GM11168 (cell line): ENCODE results near the gene CD47.

ENCODE experiments used
- in situ Hi-C: fragments of 300-500 bp; cut with MboI; formaldehyde crosslinking; loops from one replicate; pipeline ENCODE4 v1.12.0; 2022; ENCODE audit warnings: low sequenced_read_pairs; ENCODE audit not compliant: unreplicated experiment

The CD47 gene

DNA sequence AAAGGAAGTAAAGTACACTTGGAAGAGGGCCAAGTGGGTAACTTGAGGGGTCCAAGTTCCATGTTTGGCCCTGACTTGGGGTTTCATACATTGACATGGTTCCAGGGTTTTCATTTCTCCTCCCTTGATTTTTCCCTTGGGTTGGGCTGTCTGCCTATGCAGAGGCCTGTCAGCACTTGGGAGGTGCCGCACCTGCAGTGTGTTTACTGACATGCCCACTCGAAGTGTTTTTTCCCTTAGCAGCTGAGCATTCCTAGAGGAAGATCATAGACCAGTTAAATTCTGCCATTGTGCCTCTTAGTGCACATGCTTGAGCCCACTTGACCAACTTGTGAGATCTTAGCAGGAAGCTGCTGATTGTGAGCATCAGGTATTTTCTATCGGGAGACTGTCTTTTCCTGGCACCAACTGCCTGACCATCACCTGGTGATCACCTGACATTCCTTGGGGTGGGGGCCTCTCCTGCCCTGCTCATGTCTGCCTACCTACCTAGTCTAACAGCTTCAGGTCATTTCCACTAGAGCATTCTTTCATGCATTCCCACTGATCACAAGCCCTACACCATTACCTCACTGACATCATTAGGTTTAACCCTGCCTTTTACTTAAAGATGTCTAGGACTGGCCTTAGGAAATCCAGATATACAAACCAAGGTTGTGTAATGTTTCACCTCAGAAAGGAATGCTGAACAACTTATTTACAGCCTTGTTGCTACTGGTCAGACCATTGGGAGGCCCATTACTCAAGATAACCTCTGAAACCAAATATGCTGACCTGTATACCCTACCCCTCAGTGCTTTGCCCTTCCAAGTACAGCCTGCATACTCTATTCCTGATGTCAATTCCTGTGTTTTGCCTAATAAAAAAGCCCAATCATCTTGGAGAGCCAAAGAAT is 68.3 kb downstream of the CD47 start:
- in situ Hi-C loops: no loop called here

DNA sequence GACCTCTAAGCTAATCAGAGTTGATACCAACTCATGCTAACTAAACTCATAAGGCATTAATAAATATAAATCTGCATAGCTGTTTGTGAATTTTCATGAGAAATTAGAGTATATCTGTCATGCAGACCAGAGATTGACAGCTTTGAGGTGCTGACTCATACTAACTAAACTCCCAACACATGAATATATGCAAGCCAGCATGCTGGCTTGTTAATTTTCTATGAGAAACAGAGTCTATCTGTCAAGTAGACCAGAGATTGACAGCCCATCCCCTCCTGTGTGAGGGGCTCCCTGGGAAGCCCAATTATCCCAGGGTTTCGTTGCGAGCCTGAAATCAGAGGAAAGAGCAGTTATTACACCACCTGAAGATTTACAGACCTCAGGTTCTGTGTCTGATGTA is 69.3 kb downstream of the CD47 start:
- in situ Hi-C loops: no loop called here

DNA sequence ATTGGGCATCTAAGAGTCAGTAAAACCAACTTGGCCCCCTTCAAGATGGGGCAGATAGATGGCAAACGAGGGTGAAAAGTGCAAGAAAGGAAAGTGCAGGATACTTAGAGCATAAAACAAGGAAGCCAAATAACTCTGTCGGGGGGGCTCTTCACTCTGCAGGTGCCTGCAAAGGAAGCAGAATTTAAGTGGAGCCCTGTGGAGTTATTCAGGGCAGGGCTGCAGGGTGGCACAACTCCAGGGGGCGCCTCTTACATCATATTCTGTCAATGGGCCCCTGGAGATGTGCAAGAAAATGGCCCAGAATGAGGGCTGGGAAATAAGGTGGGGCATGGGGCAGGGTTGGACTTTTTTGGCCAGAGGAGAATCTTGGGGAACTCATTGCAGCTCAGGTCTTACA is 69.7 kb downstream of the CD47 start:
- in situ Hi-C loops: no loop called here

DNA sequence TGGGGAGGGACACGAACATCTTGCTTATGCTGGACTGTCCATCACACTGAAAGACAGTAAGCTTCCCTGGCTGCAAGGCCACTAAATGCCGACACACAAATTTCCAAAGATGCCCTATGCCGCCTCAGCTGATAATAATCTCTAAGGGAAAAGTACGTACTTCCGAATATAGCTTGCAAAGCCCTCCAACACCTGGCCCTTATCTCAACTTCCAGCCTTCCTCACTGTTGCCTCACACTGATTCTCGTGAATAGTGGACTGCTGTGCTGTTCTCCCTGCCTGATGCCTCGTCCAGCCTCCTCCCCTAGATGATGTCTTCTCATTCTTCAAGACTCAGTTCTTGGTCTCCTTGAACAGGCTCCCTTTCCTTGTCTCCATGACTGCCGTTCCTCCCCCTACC is 72.3 kb downstream of the CD47 start:
- in situ Hi-C loops: no loop called here

DNA sequence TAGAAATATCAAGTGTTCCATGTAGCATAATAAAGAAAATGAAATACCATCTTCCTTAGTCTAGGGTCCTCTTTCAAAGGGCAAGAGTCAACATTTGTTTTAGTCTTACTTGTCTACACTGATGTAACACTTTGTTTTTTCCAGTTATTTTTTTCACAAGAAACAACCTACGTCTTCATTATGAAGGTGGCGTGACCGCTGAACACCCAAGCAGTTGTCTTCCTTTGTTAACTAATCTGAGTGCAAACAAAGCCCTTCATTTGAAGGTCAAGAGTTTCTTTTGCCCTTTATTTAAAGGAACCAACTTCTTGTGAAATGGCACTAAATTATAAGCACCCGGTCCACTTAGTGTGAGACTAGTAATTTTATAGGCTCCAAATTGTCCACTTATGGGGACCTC is 73.2 kb downstream of the CD47 start:
- in situ Hi-C loops: no loop called here

DNA sequence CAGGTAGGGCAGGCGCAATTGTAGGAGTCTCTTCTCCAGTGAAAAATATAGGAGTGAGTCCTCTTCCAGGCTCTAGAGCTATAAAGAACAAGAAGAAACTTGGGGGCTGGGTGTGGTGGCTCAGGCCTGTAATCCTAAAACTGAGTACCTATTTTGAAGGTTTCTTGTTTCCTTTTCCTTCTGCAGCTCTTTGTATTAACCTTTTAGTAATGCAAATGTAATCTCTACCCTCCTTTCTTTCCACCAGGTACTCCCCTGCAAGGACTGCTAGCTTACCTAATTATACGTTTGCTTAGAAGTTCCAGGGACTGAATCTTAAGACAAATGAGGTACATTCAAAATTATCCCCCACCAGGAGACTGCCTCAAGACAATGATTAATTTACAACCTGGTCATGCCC is 75.9 kb downstream of the CD47 start:
- in situ Hi-C loops: no loop called here

DNA sequence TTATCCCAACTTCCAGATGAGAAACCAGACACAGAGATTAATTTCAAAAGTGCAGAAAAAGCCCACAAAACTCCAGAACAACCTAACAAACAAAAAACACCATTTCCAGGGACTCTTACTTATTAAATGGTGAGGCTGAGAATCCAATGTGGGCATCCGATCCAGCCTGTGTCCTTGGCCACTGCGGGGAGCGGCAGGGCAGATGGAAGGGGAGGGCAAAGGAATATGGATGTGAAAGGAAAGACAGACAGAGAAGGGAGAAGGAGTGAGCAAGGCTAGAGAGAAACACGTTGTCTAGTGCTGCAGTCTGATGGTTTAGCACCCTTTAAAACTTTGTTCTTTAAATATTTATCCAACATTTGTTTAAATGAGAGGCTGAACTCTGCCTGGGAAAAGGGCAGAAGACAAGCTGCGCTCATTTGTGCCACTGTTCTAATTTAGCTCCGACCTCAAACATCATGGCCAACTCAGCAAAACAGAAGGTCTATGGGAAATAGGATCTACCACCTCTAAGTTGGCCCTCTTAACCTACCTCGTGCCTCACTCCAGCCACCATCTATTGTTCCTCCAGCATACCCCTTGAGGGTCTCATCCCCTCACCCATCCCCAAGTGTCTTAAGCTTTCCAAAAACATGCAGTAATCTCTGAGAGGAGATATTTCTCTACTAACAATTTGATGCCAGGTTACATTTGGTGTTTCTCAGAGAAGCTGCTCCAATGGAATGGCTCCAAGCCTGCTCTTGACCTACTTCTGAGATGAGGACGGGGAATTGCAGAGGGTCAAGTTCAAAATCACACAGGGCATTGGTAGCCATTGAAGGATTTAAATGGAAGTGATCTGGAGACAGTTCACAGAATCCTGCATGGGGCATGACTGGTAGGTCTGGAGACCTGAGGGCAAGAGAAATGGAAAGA is 77.4 kb downstream of the CD47 start:
- in situ Hi-C loops: no loop called here

DNA sequence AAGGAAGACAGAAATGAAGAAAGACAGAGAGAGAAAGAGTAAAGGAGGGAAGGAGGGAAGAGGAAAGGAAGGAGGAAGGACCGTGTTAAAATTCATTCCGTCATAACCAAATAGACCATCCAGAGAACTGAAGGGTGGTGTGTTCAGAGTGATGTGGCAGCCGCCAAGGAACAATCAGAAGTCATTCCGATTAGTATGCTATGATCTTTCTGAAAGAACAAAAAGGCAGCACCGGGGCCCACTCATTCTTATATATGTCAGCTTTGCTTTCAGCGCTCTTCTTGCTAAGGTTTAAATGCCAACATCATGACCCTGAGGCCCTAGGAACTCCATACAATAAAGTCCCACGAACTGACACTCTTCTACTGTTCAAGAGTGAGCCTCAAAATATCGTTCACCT is 78.5 kb downstream of the CD47 start:
- in situ Hi-C loops: no loop called here

DNA sequence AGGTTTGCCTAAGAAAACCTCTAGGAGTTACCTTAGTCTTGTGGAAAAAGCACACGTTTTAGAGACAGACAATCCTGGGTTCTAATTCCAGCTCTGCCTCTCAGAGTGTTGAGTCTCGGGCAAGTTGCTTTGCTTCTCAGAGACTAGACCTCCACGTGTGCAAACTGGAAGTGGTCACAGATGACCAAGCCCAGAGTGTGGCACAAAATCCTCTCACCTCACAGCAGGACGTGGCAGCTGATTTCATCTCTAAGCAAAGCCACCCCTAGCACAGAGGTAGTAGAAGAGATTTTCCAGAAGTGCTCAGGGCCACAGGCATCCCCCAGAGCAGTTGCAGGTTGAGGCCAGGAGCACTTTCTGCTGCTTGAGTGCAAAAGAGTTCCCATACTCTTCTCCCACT is 79.2 kb downstream of the CD47 start:
- in situ Hi-C loops: no loop called here

DNA sequence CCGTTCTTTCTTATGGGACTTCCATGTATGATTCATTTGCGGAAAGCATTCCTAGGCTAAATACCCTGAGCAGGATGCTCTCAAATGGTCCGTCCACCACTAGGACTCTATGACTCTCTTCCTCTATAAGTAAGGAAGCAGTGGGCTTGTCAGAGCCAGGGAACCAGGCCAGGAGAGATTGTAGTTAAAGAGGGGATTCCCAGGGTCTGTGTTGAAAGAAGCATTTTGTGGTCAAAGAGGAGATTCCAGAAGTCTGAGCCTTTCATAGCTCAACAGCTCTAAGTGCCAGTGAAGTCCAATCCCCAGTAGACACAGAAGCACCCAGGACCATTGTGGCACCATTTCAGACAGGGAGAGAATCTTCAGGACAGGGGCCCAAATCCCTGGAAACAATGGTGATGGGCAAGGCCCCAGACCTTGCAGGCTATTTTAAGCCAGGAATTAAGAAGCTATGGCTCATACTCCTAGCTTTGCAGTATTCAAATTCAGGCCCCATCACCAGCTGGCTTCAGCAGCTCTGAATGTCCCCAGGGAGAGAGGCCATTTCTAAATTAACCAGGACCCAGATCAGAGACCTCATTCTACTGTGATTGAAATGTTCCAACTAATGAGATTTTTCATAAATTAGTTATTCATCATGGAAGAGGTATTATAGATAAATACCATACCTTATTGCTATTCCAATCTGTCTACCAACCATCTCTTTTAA is 81.7 kb downstream of the CD47 start:
- in situ Hi-C loops: no loop called here

DNA sequence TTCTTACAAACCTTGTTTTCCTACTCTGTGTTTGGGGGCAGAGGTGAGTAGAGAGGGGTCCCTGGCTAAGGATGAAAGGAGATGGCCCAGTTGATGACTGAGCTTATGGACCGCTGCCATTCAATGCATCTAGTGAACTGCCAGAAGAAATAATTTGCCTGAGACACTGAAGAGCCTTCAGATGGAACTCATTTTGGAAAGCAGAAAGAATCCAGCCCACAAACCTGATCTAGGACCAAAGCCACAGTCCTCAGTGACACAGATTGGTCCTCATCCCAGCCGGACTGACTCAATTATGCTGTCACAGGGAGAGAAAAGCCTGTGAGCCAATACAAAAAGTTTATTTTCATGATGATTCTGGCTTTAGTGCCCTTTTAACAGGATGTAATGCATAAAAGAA is 82.7 kb downstream of the CD47 start:
- in situ Hi-C loops: no loop called here

DNA sequence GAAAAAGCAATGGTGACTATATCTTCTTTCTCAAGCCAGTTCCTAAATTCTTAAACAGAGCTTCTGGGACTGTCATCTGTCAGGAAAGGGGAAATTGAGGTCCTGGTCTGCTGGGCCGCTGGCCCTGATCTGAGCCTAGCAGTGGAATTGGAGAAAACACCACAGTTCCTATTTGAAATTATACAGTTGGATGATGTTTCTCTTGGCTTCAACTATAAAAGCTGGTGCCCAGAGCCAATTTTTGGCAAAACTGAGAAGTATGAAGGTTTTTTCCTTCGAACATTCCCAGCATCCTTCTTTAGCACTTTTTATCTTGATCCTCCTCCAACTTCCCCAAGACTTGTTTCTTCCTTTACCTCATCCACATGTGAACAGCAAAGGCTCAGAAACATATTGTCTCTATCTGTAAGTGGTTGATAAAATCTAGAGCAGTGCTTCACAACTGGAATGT is 83.9 kb downstream of the CD47 start:
- in situ Hi-C loops: no loop called here

DNA sequence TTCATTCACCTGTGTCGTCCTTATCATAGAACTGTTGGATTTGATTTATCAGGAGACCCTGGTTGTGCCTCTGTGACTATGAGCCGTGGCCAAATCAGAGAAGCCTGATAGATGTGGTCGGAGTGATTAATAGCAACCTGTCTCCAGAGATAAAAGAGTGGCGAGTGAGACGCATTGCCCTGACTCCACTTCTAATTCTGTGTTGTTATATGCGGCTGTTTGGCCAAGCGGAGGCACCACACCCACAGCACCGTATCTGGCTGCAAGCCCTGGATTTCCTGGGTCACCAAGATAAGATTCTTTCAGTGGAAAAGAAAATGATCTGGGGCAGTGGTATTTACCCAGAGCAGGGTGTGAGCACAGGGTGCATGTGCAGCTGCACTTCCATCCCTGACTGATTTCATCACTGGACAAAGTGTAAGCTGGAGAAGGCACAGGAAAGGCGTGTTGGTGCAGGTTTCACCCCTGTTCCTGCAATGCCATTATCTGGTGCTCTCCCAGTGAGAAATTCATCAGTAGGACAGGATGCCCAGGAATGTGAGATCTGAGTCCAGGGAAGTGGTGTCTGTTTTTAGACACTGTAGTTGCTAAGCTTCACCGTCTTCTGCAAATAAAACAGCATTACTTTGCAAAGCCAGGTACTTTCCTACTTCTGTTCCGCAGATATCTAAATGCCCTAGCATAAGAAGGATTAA is 84.6 kb downstream of the CD47 start:
- in situ Hi-C loops: no loop called here

DNA sequence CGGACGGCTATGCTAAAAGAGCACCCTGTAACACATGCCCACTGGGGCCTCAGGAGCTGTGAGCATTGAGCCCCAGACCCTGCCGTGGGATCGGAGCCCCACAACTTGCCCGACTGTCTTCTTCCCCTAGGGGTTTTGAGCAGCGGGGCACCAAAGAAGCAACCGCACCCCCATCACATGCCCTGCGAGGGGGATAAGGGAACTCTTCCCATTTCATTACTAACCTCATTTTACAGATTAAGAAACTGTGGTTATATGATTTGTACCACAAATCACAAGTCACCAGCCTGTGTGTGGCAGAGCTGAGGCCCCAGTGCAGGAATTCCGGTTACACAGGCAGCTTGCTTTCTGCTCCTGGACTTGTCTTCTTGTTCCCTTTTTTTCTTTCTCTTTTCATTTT is 86.2 kb downstream of the CD47 start:
- in situ Hi-C loops: no loop called here

DNA sequence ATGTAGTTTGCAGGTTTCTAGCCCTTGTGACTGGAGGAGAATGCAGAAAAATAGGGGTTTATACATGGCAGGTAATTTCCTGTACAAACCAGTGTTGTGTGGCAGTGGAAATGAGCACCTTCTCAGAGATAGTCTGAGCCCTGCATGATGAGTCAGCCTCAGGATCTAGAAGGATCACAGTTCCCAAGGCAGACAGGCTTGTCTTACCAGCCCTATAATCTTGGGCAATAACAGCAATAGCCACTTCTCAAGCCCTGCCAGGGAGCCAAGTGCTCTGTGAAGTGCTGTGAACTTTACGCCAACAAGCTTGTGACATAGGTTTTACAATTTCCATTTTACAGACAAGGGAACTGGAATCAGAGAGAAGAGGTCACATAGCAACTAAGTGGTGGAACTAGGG is 89.4 kb downstream of the CD47 start:
- in situ Hi-C loops: no loop called here

DNA sequence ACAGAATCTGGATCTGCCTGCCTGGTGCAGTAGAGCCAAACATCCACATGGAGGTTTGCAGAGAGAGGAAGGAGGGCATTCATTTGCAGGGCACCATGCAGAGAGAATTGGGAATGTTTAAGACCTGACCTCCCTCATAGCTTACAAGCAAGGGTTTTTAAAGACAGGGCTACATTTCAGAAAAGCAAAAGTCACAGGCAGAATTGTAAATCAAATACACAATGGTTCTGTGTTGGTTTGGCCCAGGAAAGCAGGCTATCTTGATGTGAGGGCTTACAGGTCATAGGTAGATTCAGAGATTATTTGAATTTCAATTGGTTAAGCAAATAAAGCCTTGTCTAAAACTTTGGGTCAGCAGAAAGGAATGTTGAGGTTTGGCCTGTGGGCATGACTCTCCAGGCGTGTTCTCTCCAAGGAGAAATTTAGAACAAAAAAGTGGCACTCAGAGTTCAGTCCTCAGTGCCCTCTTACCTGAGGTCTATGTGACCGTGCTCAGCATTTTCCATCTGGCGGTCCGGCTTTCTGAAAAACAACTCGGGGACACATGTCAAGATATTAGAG is 91.5 kb downstream of the CD47 start:
- in situ Hi-C loops: no loop called here

DNA sequence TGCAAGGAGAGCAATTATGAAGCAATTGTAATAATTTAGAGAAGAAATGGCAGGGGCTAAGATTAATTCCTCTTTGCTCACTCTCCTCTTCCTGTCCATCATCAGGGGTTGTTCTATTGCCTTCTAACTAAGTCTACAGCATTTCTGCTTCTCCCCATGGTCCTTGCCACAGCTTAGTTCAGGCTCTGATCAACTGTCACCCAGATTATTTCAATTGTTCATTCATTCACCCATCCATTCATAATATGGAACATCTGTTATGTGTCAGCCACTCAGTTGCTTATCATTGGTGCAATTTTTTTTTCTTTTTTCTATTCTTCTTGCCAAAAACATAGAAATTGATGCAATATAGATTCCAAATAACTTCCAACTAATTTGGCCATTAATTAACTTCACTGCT is 93.2 kb downstream of the CD47 start:
- in situ Hi-C loops: no loop called here

DNA sequence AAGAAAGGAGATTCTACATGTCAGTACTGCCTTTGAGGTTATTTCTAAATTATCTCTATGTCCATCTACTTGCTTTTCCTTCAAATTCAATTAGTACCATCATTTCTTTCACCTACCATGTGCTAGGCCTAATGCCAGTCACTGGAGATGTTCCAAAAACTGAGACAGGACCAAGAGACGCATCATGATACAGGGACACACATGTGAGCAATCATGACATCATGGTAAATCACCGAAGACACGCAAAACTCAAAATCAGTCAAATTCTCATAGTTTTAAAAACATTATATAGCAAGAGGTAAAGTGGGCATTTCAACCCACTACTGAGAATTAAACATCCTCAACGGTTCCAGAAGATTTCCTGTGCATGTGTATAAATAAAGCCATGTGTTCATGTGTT is 95.0 kb downstream of the CD47 start:
- in situ Hi-C loops: no loop called here

DNA sequence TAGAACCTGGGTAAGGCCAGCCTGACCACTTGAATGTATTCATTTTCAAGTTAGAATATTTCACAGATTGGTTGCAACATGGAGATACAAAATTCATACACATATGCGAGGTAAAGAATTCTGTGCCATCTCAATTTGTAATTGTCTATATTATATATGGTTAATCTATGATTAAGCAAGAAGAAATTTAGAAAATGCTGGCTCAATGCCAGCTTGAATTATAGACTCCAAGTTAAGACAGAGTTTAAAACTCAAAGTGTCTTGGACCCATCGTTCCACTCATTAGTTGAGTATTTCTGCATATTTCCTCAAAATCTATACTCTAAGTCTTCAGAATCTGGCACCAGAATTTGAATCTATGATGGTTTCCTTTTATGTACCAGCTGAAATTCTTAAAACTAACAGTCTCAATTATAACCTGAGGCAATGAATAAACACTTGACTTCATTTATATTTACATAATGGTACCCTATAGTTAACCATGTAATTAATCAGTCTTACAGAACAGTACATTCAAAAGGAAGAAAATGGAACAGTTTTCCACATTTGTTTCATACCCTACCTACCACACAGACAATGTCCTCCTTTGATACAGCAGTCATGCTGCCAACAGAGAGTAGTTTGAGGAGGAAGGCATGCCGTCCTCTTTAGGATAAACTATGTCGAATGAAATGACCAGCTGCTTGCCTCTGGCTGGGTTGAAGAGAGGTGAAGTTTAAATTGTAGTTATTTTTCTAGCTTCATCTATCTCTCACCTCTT is 95.7 kb downstream of the CD47 start:
- in situ Hi-C loops: no loop called here
